C1 segment of cervical spinal cord (tissue), 14 donors: ENCODE results near the gene MUC20.
"Not testable (repeated sequence)": the region's sequence is repeated elsewhere in the genome, so short reads cannot be mapped to it uniquely, and the experiment has no call there.

Experiments
- DNase-seq, 14 donors: peaks; one replicate each; lab custom pipeline; 2025; lab: John Stamatoyannopoulos, UW

The MUC20 gene

DNA sequence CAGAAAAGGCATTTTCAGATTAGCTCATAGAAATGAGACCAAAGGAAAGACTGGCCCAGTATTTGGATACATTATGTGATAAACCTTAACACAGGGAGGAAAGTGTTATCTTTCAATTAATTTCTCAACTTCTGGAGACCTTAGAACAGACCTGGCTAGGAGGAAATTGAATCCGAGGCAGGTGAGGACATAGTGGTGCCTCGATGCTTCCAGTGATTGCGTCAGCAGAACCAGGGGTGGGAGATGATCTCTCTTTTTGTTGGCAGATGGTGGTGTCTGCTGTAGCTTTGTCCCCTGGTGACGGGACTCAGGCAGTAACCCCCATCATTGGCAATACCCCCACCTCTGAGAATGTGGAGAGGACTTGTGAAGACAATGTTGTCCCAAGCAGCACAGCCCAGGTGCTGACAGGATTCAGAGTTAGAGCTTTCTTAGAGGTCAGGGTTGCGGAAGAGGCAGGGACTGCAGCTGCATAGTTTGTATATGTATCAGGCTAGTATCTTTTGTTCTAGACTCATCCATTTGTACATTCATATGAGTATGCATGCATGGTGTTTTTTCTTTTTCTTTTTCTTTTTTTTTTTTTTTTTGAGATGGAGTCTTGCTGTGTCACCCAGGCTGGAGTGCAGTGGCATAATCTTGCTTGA is 27.9 kb upstream of the MUC20 start:
- DNase-seq: no peak

DNA sequence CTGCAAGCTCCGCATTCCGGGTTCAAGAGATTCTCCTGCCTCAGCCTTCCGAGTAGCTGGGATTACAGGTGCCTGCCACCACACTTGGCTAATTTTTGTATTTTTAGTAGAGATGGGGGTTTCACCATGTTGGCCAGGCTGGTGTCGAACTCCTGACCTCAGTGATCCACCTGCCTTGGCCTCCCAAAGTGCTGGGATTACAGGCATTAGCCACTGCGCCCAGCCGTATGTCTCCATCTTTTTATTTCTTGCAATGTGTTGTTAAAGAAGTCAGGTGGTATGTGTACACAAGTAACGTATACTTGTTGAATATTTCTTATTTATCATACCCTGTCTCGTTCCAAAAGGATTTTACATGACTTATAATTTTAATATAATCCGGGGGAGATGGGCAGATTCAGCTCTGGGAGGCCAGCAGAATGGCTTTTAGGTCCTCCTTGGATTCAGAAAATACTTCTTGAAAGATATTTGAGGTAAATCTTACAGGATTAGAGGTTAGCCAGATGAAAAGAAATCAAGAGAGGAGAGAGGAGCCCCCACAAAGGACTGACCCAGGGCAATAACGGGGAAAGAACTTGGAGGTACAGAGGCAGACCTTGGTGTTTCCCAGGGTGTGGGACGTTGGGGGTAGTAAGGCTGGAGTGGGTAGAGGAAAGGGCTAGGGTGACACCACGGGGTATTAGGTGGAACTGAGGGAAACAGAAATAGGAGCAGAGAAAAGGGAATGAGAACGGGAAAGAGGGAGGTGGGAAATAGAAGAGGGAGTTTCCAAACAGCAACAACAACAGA is 27.2 kb upstream of the MUC20 start:
- DNase-seq: no peak

GRCh38 chr3:195694217-195695076 is 26.3 kb upstream of the MUC20 start:
- not testable (repeated sequence) for DNase-seq

DNA sequence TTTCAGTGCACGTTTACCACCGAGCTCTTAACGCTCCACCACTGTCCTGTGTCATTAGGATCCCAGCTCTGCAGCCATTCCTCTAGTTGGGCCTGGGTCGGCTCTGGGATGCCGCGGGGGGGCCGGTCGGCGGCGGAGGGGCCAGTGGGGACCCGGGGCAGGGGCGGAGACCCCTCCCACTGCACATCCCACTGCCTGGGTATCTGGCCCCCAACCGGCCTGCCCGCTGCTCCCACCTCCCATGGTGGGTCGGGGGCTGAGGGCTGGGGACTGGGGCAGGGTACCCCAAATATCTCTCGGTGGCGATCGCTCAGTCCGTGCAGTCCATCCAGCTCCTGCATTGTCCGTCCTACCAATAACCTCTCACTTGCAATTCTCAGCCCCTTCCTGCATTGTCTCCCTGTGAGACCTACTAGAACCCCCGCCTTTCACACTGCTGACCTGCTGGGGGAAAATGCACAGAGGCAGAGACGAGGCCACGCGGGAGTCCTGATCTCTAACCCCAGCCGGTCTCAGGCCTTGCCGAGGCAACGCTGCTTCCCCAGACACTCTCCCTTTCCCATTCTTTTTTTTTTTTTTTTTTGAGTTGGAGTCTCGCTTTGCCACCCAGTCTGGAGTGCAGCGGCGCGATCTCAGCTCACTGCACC is 24.0 kb upstream of the MUC20 start:
- no peak for DNase-seq

- DNase-seq: no peak
Observed at GRCh38 chr3:195697582-195698324, 23.0 kb upstream of the MUC20 start.

GRCh38 chr3:195698325-195698646 is 22.5 kb upstream of the MUC20 start:
- DNase-seq: no peak

DNA sequence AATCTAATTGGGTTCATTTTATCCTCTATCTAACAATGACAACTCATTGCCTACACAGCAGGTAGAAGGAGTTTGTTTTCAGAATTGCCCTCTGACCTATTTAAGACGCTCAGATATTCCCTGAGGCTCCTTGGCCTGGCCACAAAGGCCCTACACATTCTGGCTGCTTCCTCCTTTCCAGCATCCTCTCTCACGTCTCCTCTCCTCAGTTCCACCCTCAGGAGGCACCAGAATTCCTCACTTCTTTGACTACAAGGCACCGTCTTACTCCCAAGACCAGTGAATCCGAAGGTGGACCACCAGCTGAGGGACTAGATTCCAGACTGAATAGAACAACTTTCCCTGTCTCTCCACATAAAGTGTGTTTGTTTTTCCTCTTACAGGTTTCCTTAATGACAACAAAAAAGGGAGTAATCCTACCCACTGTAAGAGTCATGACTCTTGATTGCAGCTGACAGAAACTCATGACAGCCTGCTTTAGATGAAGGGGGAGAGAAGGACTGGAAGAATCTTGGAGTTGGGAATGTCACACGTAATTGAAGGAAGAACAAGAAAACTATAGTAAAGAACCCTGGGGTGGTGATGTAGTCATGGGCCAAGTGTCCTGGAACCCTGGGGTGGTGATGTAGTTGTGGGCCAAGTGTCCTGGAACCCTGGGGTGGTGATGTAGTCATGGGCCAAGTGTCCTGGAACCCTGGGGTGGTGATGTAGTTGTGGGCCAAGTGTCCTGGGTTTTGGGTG is 22.0 kb upstream of the MUC20 start:
- no peak for DNase-seq

DNA sequence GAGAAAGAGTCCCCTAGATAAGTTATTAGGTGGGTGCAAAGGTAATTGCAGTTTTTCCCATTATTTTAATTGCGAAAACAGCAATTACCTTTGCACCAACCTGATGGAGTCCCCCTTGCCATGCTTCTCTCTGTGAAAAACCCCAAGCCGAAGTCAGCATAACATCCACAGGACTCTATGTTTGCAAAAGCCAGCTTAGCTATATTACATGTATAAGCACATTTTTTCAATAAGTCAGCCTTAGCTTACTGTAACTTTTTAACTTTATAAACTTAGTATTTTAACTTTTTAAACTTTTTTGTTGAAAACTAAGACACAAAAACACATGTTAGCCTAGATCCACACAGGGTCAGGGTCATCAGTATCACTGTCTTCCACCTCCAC is 21.4 kb upstream of the MUC20 start:
- no peak for DNase-seq

- no peak for DNase-seq
Observed at GRCh38 chr3:195699860-195700259, 20.9 kb upstream of the MUC20 start.

DNA sequence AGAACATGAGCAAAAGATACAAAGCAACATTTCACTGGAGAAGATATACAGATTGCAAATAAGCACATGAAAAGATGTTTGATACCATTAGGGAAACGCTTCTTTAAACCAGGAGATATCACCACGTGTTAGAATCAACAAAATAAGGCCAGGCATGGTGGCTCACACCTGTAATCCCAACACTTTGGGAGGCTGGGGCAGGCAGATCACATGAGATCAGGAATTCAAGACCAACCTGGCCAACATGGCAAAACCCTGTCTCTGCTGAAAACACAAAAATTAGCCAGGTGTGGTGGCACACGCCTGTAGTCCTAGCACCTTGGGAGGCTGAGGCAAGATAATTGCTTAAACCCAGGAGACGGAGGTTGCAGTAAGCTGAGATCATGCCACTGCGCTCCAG is 20.5 kb upstream of the MUC20 start:
- no peak for DNase-seq

GRCh38 chr3:195701042-195701915 is 19.5 kb upstream of the MUC20 start:
- DNase-seq: no peak

DNA sequence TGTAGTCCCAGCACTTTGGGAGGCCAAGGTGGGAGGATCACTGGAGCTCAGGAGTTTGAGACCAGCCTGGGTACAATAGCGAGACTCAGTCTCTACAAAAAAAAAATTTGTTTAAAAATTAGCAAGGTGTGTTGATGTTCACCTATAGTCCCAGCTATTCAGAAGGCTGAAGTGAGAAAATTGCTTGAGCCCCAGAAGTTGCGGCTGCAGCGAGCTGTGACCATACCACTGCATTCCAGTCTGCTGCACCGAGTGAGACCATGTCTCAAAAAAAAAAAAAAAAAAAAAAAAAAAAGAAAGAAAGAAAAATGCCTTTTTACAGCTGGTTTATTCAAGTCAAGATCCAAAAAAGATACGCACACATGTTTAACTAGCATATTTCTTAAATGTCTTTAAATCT is 17.0 kb upstream of the MUC20 start:
- DNase-seq: no peak

GRCh38 chr3:195704433-195704999 is 16.3 kb upstream of the MUC20 start:
- DNase-seq: no peak

- no peak for DNase-seq
Observed at GRCh38 chr3:195705081-195705991, 15.4 kb upstream of the MUC20 start.

DNA sequence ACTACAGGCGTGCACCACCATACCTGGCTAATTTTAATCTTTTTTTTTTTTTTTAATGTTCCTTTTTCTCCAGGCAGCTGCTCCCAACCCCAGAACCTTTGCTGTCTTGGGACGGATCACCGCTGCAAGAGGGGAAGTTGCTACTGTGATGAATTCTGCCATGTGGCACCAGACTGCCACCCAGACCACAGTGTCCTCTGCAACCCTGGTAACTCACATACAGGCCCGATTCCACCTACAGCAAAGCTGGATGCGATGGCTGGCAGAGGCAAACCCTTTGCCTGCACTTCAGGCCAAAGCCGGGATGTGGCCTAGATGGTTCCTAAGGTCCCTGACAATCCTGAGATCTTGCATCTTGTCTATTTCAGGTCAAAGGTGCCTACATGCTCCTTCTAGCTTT is 12.7 kb upstream of the MUC20 start:
- no peak for DNase-seq

- no peak for DNase-seq
Observed at GRCh38 chr3:195708626-195709481, 11.9 kb upstream of the MUC20 start.

GRCh38 chr3:195709676-195710085 is 11.1 kb upstream of the MUC20 start:
- DNase-seq: no peak
